Neural crest cell (in vitro differentiated cells): ENCODE data around the gene GPD1L. TPM values are rescaled to one million over a fixed set of nuclear protein-coding genes. Genes with fewer than 3 reads are reported as not detected.

Experiments
- DNase-seq: peaks from one replicate; pipeline ENCODE4 v3.0.0; 2021; ENCODE audit warnings: low read depth, mixed read lengths, low spot score
- H3K27ac Mint-ChIP-seq: one replicate; pipeline ENCODE4 v1.8.0; 2021; ENCODE audit warnings: mild to moderate bottlenecking, mixed read lengths; ENCODE audit not compliant: unreplicated experiment
- H3K27me3 Mint-ChIP-seq: 2 replicates; pipeline ENCODE4 v1.8.0; 2021; ENCODE audit warnings: low read depth, mild to moderate bottlenecking, mixed read lengths
- H3K36me3 Mint-ChIP-seq: 2 replicates; pipeline ENCODE4 v1.8.0; 2021; ENCODE audit warnings: low read depth, mild to moderate bottlenecking, mixed read lengths
- H3K4me1 Mint-ChIP-seq: 2 replicates; pipeline ENCODE4 v1.8.0; 2021; ENCODE audit warnings: mixed read lengths
- H3K4me3 Mint-ChIP-seq: one replicate; pipeline ENCODE4 v1.8.0; 2021; ENCODE audit warnings: mild to moderate bottlenecking, mixed read lengths
- H3K9me3 Mint-ChIP-seq: 2 replicates; pipeline ENCODE4 v1.8.0; 2021; ENCODE audit warnings: mixed read lengths
- total RNA-seq: library from RNA; stranded (reverse); gene quantifications from 2 replicates; pipeline ENCODE4 v1.2.1, GENCODE V29; 2021
- TF ChIP-seq, protein P1 (sequence below): fragments of 200-600 bp; sonication (generic); conservative IDR thresholded peaks from 2 replicates; pipeline ENCODE4 v1.5.0; 2021; ENCODE audit warnings: antibody characterized with exemption, mild to moderate bottlenecking

Gene GPD1L
- total RNA-seq, 1 donor from 2014 or later: 7.7 TPM

DNA sequence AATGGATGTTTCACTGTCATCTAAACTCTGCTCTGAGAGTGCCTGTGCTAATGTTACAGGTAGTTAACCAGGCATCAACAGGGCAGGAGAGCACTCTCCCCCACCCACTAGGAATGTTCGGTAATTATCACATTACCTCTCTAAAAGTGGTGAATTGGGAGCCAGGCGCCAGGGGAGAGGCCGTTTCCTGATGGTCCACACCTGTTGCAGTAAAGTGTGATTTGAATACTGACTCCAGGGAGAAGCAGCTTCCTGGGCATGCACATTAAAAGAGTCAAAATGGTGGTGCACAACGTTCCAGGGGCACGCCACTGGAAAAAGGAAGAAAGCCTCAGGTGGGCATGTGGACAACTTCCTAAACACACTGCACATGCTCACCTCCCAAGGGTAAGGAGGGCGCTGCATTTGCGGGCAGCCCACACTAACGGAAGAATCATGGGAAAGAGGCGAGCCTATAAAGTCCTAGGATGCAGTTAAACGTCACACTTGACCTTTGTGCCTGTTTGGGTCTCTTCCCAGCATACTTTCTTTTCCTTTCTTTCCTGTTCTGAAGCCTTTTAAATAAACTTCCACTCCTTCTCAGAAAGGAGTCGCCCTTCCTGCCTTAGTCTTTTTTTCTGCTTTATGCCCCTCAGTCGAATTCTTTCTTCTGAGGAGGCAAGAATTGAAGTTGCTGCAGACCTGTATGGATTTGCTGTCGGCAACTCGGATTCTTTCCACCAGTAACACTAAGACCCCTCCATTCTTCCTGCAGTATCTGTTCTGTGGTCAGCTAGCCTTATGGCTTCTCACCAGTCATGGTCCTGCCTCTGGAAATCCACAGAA, 28.9 kb upstream of the GPD1L start:
- Mint-ChIP-seq H3K9me3 (peaks cover 2% of the 10 kb centered on the region), H3K4me1 (peaks cover 4% of the 10 kb centered on the region), H3K36me3 (no peaks in the 10 kb centered on the region), H3K27me3 (no peaks in the 10 kb centered on the region), H3K4me3 (no peak overlapping the region), H3K27ac (no peak overlapping the region)
- TF ChIP-seq, protein P1, sequence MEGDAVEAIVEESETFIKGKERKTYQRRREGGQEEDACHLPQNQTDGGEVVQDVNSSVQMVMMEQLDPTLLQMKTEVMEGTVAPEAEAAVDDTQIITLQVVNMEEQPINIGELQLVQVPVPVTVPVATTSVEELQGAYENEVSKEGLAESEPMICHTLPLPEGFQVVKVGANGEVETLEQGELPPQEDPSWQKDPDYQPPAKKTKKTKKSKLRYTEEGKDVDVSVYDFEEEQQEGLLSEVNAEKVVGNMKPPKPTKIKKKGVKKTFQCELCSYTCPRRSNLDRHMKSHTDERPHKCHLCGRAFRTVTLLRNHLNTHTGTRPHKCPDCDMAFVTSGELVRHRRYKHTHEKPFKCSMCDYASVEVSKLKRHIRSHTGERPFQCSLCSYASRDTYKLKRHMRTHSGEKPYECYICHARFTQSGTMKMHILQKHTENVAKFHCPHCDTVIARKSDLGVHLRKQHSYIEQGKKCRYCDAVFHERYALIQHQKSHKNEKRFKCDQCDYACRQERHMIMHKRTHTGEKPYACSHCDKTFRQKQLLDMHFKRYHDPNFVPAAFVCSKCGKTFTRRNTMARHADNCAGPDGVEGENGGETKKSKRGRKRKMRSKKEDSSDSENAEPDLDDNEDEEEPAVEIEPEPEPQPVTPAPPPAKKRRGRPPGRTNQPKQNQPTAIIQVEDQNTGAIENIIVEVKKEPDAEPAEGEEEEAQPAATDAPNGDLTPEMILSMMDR: no peak
- DNase-seq: no peak

DNA sequence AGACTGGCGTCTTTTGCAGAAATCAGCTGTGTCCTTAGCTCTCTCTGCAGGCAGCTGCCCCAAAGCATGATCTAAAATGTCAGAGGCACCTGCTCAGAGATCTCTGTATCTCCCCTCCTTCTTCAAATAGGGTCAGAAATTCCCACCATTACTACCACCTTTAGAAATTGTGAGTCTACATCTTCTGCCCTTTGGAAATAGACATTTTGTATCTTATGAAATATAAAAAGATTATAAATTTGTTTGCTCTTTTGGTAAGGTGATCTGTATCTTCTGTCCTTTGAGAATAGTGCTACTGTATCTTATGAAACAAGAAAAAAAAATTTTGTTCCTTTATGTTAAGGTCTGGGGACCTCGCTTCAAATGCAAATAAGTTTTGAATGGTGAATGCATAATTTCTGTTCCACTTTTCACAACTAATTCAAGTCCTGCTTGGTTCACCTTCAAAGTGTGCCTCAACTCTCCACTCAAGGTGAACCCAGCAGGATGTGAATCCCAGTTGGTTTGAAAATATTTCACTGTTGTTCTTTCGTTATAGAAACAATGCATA, 28.3 kb upstream of the GPD1L start:
- Mint-ChIP-seq H3K4me3 (no peak overlapping the region), H3K27ac (no peak overlapping the region), H3K9me3 (peaks cover 2% of the 10 kb centered on the region), H3K4me1 (peaks cover 4% of the 10 kb centered on the region), H3K27me3 (no peaks in the 10 kb centered on the region), H3K36me3 (no peaks in the 10 kb centered on the region)
- no peak for DNase-seq
- TF ChIP-seq, protein P1: no peak

DNA sequence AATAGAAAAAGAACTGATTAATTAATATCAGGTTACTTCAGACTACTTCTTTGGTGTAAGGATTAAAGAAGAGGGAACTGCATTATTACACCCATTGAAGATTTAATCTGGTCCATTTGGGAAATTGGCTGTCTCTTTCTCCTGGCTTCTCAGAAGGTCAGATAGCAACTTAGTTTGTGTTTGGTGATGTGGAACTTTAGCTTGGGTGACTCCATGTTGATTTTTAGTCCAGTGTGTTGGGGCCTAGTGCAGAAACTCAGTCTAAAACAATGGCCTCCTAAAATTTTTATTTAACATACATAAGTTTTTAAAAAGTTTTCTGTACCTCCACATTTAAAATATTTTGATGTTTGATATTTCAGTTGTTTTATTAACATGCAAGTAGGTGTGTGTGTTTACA, 27.6 kb upstream of the GPD1L start:
- peaks cover 2% of the 10 kb centered on the region for H3K9me3 Mint-ChIP-seq

GRCh38 chr3:32082721-32083120, 23.7 kb upstream of the GPD1L start:
- no peak overlapping the region for H3K4me3 Mint-ChIP-seq
- no peak for DNase-seq
- TF ChIP-seq, protein P1: no peak
- peaks cover 5% of the 10 kb centered on the region for H3K4me1 Mint-ChIP-seq
- H3K9me3 Mint-ChIP-seq: peaks cover 2% of the 10 kb centered on the region
- no peaks in the 10 kb centered on the region for H3K36me3 Mint-ChIP-seq
- H3K27me3 Mint-ChIP-seq: no peaks in the 10 kb centered on the region
- H3K27ac Mint-ChIP-seq: no peak overlapping the region

More for the DNA sequence above, 27.6 kb upstream of the GPD1L start:
- H3K4me1 Mint-ChIP-seq: peaks cover 8% of the 10 kb centered on the region
- no peaks in the 10 kb centered on the region for H3K27me3 Mint-ChIP-seq
- no peak overlapping the region for H3K27ac Mint-ChIP-seq
- H3K4me3 Mint-ChIP-seq: no peak overlapping the region
- DNase-seq: no peak
- no peaks in the 10 kb centered on the region for H3K36me3 Mint-ChIP-seq
- TF ChIP-seq, protein P1: no peak

DNA sequence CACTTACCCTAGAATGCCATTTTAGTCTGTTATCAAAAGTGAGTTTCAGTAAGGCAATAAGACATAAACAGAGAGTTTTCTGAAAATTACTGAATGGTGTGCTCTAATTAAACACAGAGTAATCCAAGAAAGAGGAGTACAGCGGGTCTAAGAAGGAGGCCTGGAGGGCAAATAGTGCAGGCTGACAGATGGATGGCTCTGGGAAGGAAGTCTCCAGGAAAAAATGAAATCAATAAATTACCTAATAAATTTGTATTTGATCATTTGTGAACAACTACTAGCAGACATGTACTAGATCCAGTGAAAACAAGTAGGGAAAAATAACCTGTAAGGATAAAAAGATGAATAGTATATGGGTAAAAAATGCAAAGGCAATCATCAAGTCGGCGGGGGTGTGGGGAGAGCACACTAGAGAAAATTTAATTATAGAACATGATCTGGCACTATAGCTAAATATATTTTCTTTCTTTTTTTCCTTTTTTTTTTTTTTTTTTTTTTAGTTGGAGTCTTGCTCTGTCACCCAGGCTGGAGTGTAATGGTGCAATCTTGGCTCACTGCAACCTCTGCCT, 22.6 kb upstream of the GPD1L start:
- H3K4me1 Mint-ChIP-seq: peaks cover 5% of the 10 kb centered on the region
- peaks cover 7% of the 10 kb centered on the region for H3K9me3 Mint-ChIP-seq
- H3K4me3 Mint-ChIP-seq: no peak overlapping the region
- no peak for DNase-seq
- H3K36me3 Mint-ChIP-seq: no peaks in the 10 kb centered on the region
- TF ChIP-seq, protein P1: no peak
- H3K27ac Mint-ChIP-seq: no peak overlapping the region
- no peaks in the 10 kb centered on the region for H3K27me3 Mint-ChIP-seq
